IMR-90 (cell line): Measurements from ENCODE around the gene PRPS2.

ENCODE experiments used
- BHLHE40 ChIP-seq: fragments of 150-350 bp; IDR thresholded peaks from 2 replicates; pipeline ENCODE4 v1.6.1; 2016; ENCODE audit warnings: mild to moderate bottlenecking, low read depth, low read length
- CEBPB ChIP-seq: IDR thresholded peaks from 2 replicates; pipeline ENCODE4 v1.6.1; 2012; ENCODE audit warnings: low read depth, low read length, improper control_type of control experiment
- CHD1 ChIP-seq: IDR thresholded peaks from 2 replicates; pipeline ENCODE4 v1.6.1; 2012; ENCODE audit warnings: low read depth, low read length, improper control_type of control experiment
- CTCF ChIP-seq: conservative IDR thresholded peaks from 2 replicates; pipeline ENCODE4 v1.5.1; 2012; ENCODE audit warnings: mild to moderate bottlenecking, low read depth, low read length, improper control_type of control experiment
- MXI1 ChIP-seq: IDR thresholded peaks from 2 replicates; pipeline ENCODE4 v1.6.1; 2012; ENCODE audit warnings: low read depth, mild to moderate bottlenecking, low read length, moderate library complexity, borderline replicate concordance
- POLR2A ChIP-seq: IDR thresholded peaks from 2 replicates; pipeline ENCODE4 v1.6.1; 2012; ENCODE audit warnings: mild to moderate bottlenecking, low read depth, low read length
- RAD21 ChIP-seq: IDR thresholded peaks from 2 replicates; pipeline ENCODE4 v1.6.1; 2012; ENCODE audit warnings: low read length, improper control_type of control experiment
- RCOR1 ChIP-seq: IDR thresholded peaks from 2 replicates; pipeline ENCODE4 v1.6.1; 2012; ENCODE audit warnings: mild to moderate bottlenecking, low read length, improper control_type of control experiment; ENCODE audit not compliant: insufficient replicate concordance
- RFX5 ChIP-seq: IDR thresholded peaks from 2 replicates; pipeline ENCODE4 v1.8.0; 2012; ENCODE audit warnings: low read depth, mild to moderate bottlenecking, low read length, moderate library complexity
- SMC3 ChIP-seq: fragments of 150-350 bp; IDR thresholded peaks from 2 replicates; pipeline ENCODE4 v1.6.1; 2016; ENCODE audit warnings: low read depth, mild to moderate bottlenecking, antibody characterized with exemption, low read length, moderate library complexity
- USF2 ChIP-seq: fragments of 150-350 bp; IDR thresholded peaks from 2 replicates; pipeline ENCODE4 v1.6.1; 2017; ENCODE audit warnings: mild to moderate bottlenecking, antibody characterized with exemption, low read length, low read depth

- TF ChIP-seq CTCF: no peak
- TF ChIP-seq RFX5: no peak
- TF ChIP-seq SMC3: no peak
- no peak for TF ChIP-seq BHLHE40
- TF ChIP-seq POLR2A: no peak
- TF ChIP-seq RAD21: no peak
- no peak for TF ChIP-seq USF2
- TF ChIP-seq CHD1: no peak
- TF ChIP-seq MXI1: no peak
- no peak for TF ChIP-seq CEBPB
- TF ChIP-seq RCOR1: no peak
Observed at GRCh38 chrX:12819222-12819621, 28.0 kb downstream of the PRPS2 start.
